HepG2 (cell line): ENCODE results near the gene MSI2. TPM values are rescaled to one million over a fixed set of nuclear protein-coding genes. Genes with fewer than 3 reads are reported as not detected.
A peak's percentile ranks its signal among the peaks of the same experiment; 100 is the strongest.

ENCODE experiments used
- ATF1 ChIP-seq: IDR thresholded peaks from 2 replicates; pipeline ENCODE4 v1.6.1; 2016; ENCODE audit warnings: mild to moderate bottlenecking, control low read depth
- HMG20B ChIP-seq: conservative IDR thresholded peaks from 2 replicates; pipeline ENCODE4 v1.6.1; 2016; ENCODE audit warnings: missing genetic modification reagents, missing compliant biosample characterization
- HNF4A ChIP-seq: sonication (generic); formaldehyde crosslinking; IDR thresholded peaks from 2 replicates; pipeline ENCODE4 v1.4.0; 2020; ENCODE audit warnings: missing genetic modification reagents
- JDP2 ChIP-seq: sonication (generic); formaldehyde crosslinking; IDR thresholded peaks from 2 replicates; pipeline ENCODE4 v1.8.1; 2022; ENCODE audit warnings: missing genetic modification reagents, borderline replicate concordance
- MEIS1 ChIP-seq: sonication (generic); formaldehyde crosslinking; IDR thresholded peaks from 2 replicates; pipeline ENCODE4 v1.9.0; 2021; ENCODE audit warnings: mild to moderate bottlenecking, missing genetic modification reagents, moderate library complexity, borderline replicate concordance
- PLSCR1 ChIP-seq: sonication (generic); formaldehyde crosslinking; IDR thresholded peaks from 2 replicates; pipeline ENCODE4 v1.5.0; 2020; ENCODE audit warnings: missing genetic modification reagents, mild to moderate bottlenecking, borderline replicate concordance
- RBAK ChIP-seq: sonication (generic); formaldehyde crosslinking; IDR thresholded peaks from 2 replicates; pipeline ENCODE4 v1.5.1; 2020; ENCODE audit warnings: mild to moderate bottlenecking, missing genetic modification reagents
- SAFB2 ChIP-seq: sonication (generic); formaldehyde crosslinking; IDR thresholded peaks from 2 replicates; pipeline ENCODE4 v1.5.1; 2020; ENCODE audit warnings: missing genetic modification reagents, low read depth, mild to moderate bottlenecking, borderline replicate concordance
- ZBED4 ChIP-seq: sonication (generic); formaldehyde crosslinking; IDR thresholded peaks from 2 replicates; pipeline ENCODE4 v1.4.0; 2020; ENCODE audit warnings: missing genetic modification reagents, borderline replicate concordance
- ZFP90 ChIP-seq: sonication (generic); formaldehyde crosslinking; IDR thresholded peaks from 2 replicates; pipeline ENCODE4 v1.8.0; 2022; ENCODE audit warnings: missing genetic modification reagents, mild to moderate bottlenecking, inconsistent platforms, borderline replicate concordance
- ZNF367 ChIP-seq: sonication (generic); formaldehyde crosslinking; IDR thresholded peaks from 2 replicates; pipeline ENCODE4 v1.4.0; 2020; ENCODE audit warnings: missing genetic modification reagents, borderline replicate concordance
- ZNF549 ChIP-seq: sonication (generic); formaldehyde crosslinking; IDR thresholded peaks from 2 replicates; pipeline ENCODE4 v1.5.0; 2020; ENCODE audit warnings: missing genetic modification reagents
- polyA plus RNA-seq, 8 experiments: library from polyadenylated mRNA; depleted of rRNA in 3 of 8; stranded (reverse) in 7 of 8; unstranded in 1 of 8; fragments of >200 nt; fragmentation: Illumina TruSeq in 4 of 8; extraction: Trizol in 4 of 8; gene quantifications; 2 replicates each; pipeline versions ENCODE4 v1.2.1 to v1.2.3, GENCODE V29; 2011 to 2016; ENCODE audit warnings: low read depth in 4 of 8, missing spikeins in 1 of 8, mixed read lengths in 1 of 8; ENCODE audit not compliant: insufficient read depth in 1 of 8
- total RNA-seq, 5 experiments: library from RNA; depleted of rRNA; stranded (reverse); fragments of >200 nt; fragmentation: Illumina TruSeq; extraction: Trizol; gene quantifications; 2 replicates each; pipeline ENCODE4 v1.2.3, GENCODE V29; 2016; ENCODE audit warnings: low read depth in 1 of 5
- TF ChIP-seq, protein P1 (sequence below): sonication (generic); formaldehyde crosslinking; IDR thresholded peaks from 2 replicates; pipeline ENCODE4 v1.9.0; 2022; ENCODE audit warnings: low read depth, missing genetic modification reagents
- TF ChIP-seq, protein P2 (sequence below): sonication (generic); formaldehyde crosslinking; IDR thresholded peaks from 2 replicates; pipeline ENCODE4 v1.8.0; 2022; ENCODE audit warnings: mild to moderate bottlenecking, missing genetic modification reagents; ENCODE audit not compliant: insufficient replicate concordance
- TF ChIP-seq, protein P3 (sequence below): sonication (generic); formaldehyde crosslinking; IDR thresholded peaks from 2 replicates; pipeline ENCODE4 v1.4.0; 2020; ENCODE audit warnings: missing genetic modification reagents, borderline replicate concordance
- TF ChIP-seq, protein P4 (sequence below): IDR thresholded peaks from 2 replicates; pipeline ENCODE4 v1.6.1; 2016

MSI2 gene
- total and polyA plus RNA-seq, 2 of the 13 experiments (the other 11 are each of a cell fraction or from before 2014, with no cell fraction given) = 77.5 to 78.4 TPM

GRCh38 chr17:57580055-57580739 lies 323.9 kb downstream of the MSI2 start (continued):
- peak; percentile 53; the same call in 1 of the 2 replicates for TF ChIP-seq ZBED4 (CRISPR knock-in tag)
- TF ChIP-seq, protein P1, sequence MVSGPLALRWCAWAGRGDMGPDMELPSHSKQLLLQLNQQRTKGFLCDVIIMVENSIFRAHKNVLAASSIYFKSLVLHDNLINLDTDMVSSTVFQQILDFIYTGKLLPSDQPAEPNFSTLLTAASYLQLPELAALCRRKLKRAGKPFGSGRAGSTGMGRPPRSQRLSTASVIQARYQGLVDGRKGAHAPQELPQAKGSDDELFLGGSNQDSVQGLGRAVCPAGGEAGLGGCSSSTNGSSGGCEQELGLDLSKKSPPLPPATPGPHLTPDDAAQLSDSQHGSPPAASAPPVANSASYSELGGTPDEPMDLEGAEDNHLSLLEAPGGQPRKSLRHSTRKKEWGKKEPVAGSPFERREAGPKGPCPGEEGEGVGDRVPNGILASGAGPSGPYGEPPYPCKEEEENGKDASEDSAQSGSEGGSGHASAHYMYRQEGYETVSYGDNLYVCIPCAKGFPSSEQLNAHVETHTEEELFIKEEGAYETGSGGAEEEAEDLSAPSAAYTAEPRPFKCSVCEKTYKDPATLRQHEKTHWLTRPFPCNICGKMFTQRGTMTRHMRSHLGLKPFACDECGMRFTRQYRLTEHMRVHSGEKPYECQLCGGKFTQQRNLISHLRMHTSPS = peak; percentile 81; the same call in 1 of the 2 replicates
- no peak; the same call in 1 of the 2 replicates for TF ChIP-seq SAFB2 (CRISPR knock-in tag)
- TF ChIP-seq MEIS1 (CRISPR knock-in tag) = no peak
- no peak for TF ChIP-seq ZNF367 (CRISPR knock-in tag)
- peak; percentile 94 for TF ChIP-seq HNF4A (CRISPR knock-in tag)
- TF ChIP-seq, protein P2, sequence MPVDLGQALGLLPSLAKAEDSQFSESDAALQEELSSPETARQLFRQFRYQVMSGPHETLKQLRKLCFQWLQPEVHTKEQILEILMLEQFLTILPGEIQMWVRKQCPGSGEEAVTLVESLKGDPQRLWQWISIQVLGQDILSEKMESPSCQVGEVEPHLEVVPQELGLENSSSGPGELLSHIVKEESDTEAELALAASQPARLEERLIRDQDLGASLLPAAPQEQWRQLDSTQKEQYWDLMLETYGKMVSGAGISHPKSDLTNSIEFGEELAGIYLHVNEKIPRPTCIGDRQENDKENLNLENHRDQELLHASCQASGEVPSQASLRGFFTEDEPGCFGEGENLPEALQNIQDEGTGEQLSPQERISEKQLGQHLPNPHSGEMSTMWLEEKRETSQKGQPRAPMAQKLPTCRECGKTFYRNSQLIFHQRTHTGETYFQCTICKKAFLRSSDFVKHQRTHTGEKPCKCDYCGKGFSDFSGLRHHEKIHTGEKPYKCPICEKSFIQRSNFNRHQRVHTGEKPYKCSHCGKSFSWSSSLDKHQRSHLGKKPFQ (CRISPR knock-in tag) = no peak
- no peak for TF ChIP-seq PLSCR1
- TF ChIP-seq, protein P3, sequence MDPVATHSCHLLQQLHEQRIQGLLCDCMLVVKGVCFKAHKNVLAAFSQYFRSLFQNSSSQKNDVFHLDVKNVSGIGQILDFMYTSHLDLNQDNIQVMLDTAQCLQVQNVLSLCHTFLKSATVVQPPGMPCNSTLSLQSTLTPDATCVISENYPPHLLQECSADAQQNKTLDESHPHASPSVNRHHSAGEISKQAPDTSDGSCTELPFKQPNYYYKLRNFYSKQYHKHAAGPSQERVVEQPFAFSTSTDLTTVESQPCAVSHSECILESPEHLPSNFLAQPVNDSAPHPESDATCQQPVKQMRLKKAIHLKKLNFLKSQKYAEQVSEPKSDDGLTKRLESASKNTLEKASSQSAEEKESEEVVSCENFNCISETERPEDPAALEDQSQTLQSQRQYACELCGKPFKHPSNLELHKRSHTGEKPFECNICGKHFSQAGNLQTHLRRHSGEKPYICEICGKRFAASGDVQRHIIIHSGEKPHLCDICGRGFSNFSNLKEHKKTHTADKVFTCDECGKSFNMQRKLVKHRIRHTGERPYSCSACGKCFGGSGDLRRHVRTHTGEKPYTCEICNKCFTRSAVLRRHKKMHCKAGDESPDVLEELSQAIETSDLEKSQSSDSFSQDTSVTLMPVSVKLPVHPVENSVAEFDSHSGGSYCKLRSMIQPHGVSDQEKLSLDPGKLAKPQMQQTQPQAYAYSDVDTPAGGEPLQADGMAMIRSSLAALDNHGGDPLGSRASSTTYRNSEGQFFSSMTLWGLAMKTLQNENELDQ (CRISPR knock-in tag) = no peak
- TF ChIP-seq RBAK (CRISPR knock-in tag) = no peak
- TF ChIP-seq HMG20B (CRISPR knock-in tag) = no peak; the same call in none of the 2 replicates
- no peak for TF ChIP-seq ZFP90 (CRISPR knock-in tag)
- no peak for TF ChIP-seq ATF1 (CRISPR knock-in tag)
- no peak for TF ChIP-seq JDP2 (CRISPR knock-in tag)
- TF ChIP-seq, protein P4, sequence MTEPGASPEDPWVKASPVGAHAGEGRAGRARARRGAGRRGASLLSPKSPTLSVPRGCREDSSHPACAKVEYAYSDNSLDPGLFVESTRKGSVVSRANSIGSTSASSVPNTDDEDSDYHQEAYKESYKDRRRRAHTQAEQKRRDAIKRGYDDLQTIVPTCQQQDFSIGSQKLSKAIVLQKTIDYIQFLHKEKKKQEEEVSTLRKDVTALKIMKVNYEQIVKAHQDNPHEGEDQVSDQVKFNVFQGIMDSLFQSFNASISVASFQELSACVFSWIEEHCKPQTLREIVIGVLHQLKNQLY (CRISPR knock-in tag) = no peak; the same call in 1 of the 2 replicates
- no peak for TF ChIP-seq ZNF549
